MCF 10A (cell line): ENCODE results near the gene EPHB4. TPM values are rescaled to one million over a fixed set of nuclear protein-coding genes. Genes with fewer than 3 reads are reported as not detected.

ENCODE experiments used
- BruUV-seq: library from RNA; stranded (reverse); fragments of 400-500 nt; replicated peaks from 2 replicates; lab custom pipeline; 2021; lab: Mats Ljungman, UMichigan
- CTCF ChIA-PET: fragments of 300-600 bp; sonication (Branson Sonifier 250); formaldehyde crosslinking; extraction: SDS; loops from one replicate; lab custom pipeline; 2021; ENCODE audit warnings: antibody characterized with exemption, inconsistent platforms; lab: Yijun Ruan, JAX
- POLR2A ChIA-PET: fragments of 300-600, 350-650 bp; sonication (Branson Sonifier 250); formaldehyde crosslinking; extraction: SDS; loops from one replicate; lab custom pipeline; 2020; ENCODE audit warnings: antibody characterized with exemption, inconsistent platforms; lab: Yijun Ruan, JAX
- DNase-seq: peaks from one replicate; pipeline ENCODE4 v3.0.0-alpha.2; 2018; ENCODE audit not compliant: unreplicated experiment
- H3K27ac Mint-ChIP-seq: one replicate; pipeline ENCODE4 v1.8.0; 2022; ENCODE audit warnings: mild to moderate bottlenecking, low read depth, mixed read lengths; ENCODE audit not compliant: unreplicated experiment
- H3K27me3 Mint-ChIP-seq: one replicate; pipeline ENCODE4 v1.8.0; 2022; ENCODE audit warnings: mixed read lengths; ENCODE audit not compliant: insufficient read depth, unreplicated experiment
- H3K36me3 Mint-ChIP-seq: one replicate; pipeline ENCODE4 v1.8.0; 2022; ENCODE audit warnings: mild to moderate bottlenecking, moderate library complexity, mixed read lengths; ENCODE audit not compliant: insufficient read depth, unreplicated experiment
- H3K4me1 Mint-ChIP-seq: one replicate; pipeline ENCODE4 v1.8.0; 2022; ENCODE audit warnings: mixed read lengths; ENCODE audit not compliant: insufficient read depth, unreplicated experiment
- H3K4me3 Mint-ChIP-seq: one replicate; pipeline ENCODE4 v1.8.0; 2022; ENCODE audit warnings: mild to moderate bottlenecking, moderate library complexity, mixed read lengths; ENCODE audit not compliant: unreplicated experiment
- H3K9me3 Mint-ChIP-seq: one replicate; pipeline ENCODE4 v1.8.0; 2022; ENCODE audit warnings: mixed read lengths; ENCODE audit not compliant: unreplicated experiment
- intact Hi-C: fragments of 100-400 bp; cut with micrococcal nuclease; formaldehyde crosslinking; loops from 2 replicates; pipeline ENCODE4 v1.14.1; 2022
- total RNA-seq: library from RNA; stranded (reverse); gene quantifications from 2 replicates; pipeline ENCODE4 v1.2.3, GENCODE V29; 2022
- TF ChIP-seq, protein P1 (sequence below): fragments of 200-600 bp; IDR thresholded peaks from one replicate; pipeline ENCODE4 v1.8.0; 2022; ENCODE audit warnings: antibody characterized with exemption, mild to moderate bottlenecking; ENCODE audit not compliant: unreplicated experiment

The EPHB4 gene
- total RNA-seq, 1 experiment from 2014 or later = 48.8 TPM

DNA sequence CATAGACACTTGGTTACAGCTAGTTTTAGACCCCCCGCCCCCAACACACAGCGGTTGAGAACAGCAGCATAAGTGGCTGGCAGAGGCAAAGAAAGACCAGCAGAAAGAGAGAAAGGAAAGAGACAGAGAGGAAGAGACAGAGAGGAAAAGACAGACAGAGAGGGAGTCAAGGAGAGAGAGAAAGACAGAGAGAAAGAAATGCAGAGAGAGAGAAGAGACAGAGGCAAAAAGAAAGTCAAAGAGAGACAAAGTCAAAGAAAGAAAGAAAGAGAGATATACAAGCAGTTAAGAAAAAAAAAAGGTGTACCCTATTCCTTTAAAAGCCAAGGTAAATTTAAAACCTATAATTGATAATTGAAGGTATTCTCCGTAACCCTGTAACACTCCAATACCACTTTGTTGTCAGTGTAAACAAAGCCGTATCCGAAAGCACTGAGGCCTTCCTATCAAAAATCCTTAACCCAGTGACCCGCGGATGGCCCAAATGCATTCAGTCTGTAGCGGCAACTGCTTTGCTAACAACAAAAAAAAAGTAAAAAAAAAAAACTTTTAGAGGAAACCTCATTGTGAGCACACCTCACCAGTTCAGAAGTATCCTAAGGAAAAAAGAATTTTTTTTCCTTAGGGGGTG is 13.3 kb upstream of the EPHB4 start:
- H3K9me3 Mint-ChIP-seq = no peaks in the 10 kb centered on the region
- H3K4me1 Mint-ChIP-seq = peaks cover 8% of the 10 kb centered on the region
- H3K27ac Mint-ChIP-seq = no peak overlapping the region
- TF ChIP-seq, protein P1, sequence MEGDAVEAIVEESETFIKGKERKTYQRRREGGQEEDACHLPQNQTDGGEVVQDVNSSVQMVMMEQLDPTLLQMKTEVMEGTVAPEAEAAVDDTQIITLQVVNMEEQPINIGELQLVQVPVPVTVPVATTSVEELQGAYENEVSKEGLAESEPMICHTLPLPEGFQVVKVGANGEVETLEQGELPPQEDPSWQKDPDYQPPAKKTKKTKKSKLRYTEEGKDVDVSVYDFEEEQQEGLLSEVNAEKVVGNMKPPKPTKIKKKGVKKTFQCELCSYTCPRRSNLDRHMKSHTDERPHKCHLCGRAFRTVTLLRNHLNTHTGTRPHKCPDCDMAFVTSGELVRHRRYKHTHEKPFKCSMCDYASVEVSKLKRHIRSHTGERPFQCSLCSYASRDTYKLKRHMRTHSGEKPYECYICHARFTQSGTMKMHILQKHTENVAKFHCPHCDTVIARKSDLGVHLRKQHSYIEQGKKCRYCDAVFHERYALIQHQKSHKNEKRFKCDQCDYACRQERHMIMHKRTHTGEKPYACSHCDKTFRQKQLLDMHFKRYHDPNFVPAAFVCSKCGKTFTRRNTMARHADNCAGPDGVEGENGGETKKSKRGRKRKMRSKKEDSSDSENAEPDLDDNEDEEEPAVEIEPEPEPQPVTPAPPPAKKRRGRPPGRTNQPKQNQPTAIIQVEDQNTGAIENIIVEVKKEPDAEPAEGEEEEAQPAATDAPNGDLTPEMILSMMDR = no peak
- intact Hi-C loops = no loop called here
- POLR2A ChIA-PET = no interaction called here
- no peaks in the 10 kb centered on the region for H3K27me3 Mint-ChIP-seq
- no peak for DNase-seq
- peaks cover 7% of the 10 kb centered on the region for H3K36me3 Mint-ChIP-seq
- H3K4me3 Mint-ChIP-seq = no peak overlapping the region
- BruUV-seq = no TSS peak
- CTCF ChIA-PET = no interaction called here

DNA sequence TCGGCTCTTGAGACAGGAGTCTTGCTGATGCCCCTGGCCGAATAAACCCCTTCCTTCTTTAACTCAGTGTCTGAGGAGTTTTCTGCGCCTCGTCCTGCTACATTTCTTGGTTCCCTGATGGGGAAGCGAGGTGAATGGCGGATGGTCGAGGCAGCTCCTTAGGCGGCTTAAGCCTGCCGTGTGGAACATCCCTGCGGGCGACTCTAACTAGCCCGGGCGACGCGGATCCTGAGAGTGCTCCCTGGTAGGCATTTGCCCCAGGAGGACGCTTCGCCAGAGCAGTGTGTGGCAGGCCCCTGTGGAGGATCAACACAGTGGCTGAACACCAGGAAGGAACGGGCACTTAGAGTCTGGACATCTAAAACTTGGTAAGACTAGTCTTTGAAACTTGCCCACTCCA is 12.0 kb upstream of the EPHB4 start:
- Mint-ChIP-seq H3K4me1 (peaks cover 10% of the 10 kb centered on the region), H3K4me3 (no peak overlapping the region), H3K27me3 (no peaks in the 10 kb centered on the region), H3K9me3 (no peaks in the 10 kb centered on the region), H3K27ac (peak overlapping the region; percentile 18), H3K36me3 (peaks cover 10% of the 10 kb centered on the region)
- POLR2A ChIA-PET = no interaction called here
- TF ChIP-seq, protein P1 = no peak
- CTCF ChIA-PET = interaction anchor here (0.6 kb wide), 1 partner anchor 75 kb away, joined by 4 read pairs; no protein-coding TSS in a partner anchor
- DNase-seq = no peak
- intact Hi-C loops = no loop called here
- no TSS peak for BruUV-seq

DNA sequence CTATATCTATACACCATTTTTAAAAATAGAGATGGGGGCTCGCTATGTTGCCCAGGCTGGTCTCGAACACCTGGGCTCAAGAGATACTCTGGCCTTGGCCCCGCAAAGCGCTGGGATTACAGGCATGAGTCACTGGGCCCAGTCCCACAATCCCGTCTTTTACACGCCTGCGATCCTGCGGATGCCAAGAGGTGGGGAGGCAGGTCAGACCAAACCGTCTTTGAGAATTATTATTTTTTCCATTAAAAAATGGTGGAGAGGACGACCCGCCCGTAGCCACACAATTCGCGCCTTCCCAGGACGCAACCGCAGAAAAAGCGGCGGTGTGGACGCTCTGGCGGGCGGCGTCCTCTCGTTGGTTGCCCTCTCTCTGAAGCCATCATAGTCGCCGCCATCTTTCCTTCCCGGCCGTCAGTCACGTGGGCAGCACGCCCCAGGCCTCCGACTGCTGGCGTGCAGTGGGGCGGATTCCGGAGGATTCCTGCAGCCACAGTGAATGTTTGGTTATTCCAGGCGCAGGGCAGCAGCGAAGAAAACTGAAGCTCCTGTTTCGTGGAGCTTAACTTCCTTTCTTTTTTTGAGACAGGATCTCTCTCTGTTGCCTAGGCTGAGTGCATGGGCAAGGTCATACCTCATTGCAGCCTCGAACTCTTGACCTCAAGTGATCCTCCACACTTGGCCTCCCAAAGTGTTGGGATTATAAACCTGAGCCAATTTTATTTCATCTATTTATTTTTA is 9.9 kb upstream of the EPHB4 start:
- peak; percentile 93 for DNase-seq
- BruUV-seq = TSS peak; percentile 48
- ChIA-PET CTCF (interaction anchor here (1.0 kb wide), 3 partner anchors 10 to 111 kb away, joined by 3 to 4 read pairs (median 3); partner anchors contain the start of gene EPHB4), POLR2A (interaction anchor here (0.9 to 1.0 kb wide), 5 partner anchors 10 to 131 kb away, joined by 3 to 5 read pairs (median 5); partner anchors contain the start of genes EPHB4, POP7, SLC12A9 and UFSP1)
- no peaks in the 10 kb centered on the region for H3K9me3 Mint-ChIP-seq
- H3K36me3 Mint-ChIP-seq = peaks cover 18% of the 10 kb centered on the region
- H3K4me3 Mint-ChIP-seq = peak overlapping the region; percentile 65
- TF ChIP-seq, protein P1 = no peak
- intact Hi-C loops = no loop called here
- peak overlapping the region; percentile 75 for H3K27ac Mint-ChIP-seq
- H3K4me1 Mint-ChIP-seq = peaks cover 10% of the 10 kb centered on the region
- H3K27me3 Mint-ChIP-seq = no peaks in the 10 kb centered on the region

DNA sequence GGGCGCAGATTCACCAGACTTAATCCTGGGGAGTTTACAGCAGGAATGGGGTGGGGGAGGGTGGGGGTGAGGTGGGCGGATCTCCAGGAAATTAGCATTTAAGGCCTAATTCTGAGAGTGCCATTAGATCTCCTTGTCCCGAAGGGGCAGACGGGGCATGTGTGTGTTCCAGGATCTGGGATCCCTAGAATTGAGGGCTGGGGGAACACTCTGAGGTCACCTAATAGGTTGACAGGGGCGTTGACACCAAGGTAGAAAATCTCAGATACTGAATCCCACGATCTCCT is 9.4 kb upstream of the EPHB4 start:
- peak overlapping the region; percentile 65 for H3K4me3 Mint-ChIP-seq
- peak overlapping the region; percentile 75 for H3K27ac Mint-ChIP-seq
- CTCF ChIA-PET = interaction anchor here (1.2 kb wide), 1 partner anchor 131 kb away, joined by 8 read pairs; the partner anchor contains the start of gene POP7
- POLR2A ChIA-PET = no interaction called here
- H3K27me3 Mint-ChIP-seq = no peaks in the 10 kb centered on the region
- intact Hi-C loops = no loop called here
- DNase-seq = no peak
- no peaks in the 10 kb centered on the region for H3K9me3 Mint-ChIP-seq
- BruUV-seq = no TSS peak
- H3K36me3 Mint-ChIP-seq = peaks cover 13% of the 10 kb centered on the region
- peaks cover 10% of the 10 kb centered on the region for H3K4me1 Mint-ChIP-seq
- TF ChIP-seq, protein P1 = no peak
